Gastrocnemius medialis (tissue), 4 donors: ENCODE data around the gene VPREB3.

Experiments used
- POLR2A ChIP-seq, 2 donors: fragments of 450-650 bp; IDR thresholded peaks; one replicate each; pipeline ENCODE4 v1.6.1; 2017; ENCODE audit warnings: antibody characterized with exemption in 2 of 2, mild to moderate bottlenecking in 2 of 2, moderate library complexity in 2 of 2
- TF ChIP-seq, protein P1 (sequence below), 5 experiments: fragments of 450-650 bp in 3 of 5; fragments of 200-600 bp in 2 of 5; sonication (generic) in 2 of 5; IDR thresholded peaks in 4 of 5; conservative IDR thresholded peaks in 1 of 5; 1 replicate in 4 of 5; 2 replicates in 1 of 5; pipeline ENCODE4 v1.5.1; 2016 to 2019; ENCODE audit warnings: antibody characterized with exemption in 5 of 5, mild to moderate bottlenecking in 3 of 5, moderate library complexity in 3 of 5

DNA sequence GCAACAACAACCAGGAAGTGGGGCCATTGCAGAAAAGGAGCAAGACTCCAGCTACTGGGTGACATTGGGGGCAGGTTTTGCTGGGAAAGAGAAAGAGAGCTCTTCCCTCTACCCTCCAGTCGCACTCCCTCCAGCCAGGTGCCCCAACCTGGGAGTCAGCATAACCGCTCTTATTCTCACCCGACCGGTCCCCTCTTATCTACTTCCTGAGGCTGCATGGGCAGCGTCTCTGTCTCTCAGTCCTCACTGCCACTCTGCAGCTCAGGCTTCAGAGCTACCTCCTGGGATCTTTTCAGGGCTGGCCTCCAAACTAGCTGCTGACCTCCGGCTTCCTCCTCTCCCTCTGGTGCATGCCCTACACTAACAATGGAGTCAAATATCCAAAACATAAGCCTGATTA, 8.4 kb downstream of the VPREB3 start:
- TF ChIP-seq, protein P1, sequence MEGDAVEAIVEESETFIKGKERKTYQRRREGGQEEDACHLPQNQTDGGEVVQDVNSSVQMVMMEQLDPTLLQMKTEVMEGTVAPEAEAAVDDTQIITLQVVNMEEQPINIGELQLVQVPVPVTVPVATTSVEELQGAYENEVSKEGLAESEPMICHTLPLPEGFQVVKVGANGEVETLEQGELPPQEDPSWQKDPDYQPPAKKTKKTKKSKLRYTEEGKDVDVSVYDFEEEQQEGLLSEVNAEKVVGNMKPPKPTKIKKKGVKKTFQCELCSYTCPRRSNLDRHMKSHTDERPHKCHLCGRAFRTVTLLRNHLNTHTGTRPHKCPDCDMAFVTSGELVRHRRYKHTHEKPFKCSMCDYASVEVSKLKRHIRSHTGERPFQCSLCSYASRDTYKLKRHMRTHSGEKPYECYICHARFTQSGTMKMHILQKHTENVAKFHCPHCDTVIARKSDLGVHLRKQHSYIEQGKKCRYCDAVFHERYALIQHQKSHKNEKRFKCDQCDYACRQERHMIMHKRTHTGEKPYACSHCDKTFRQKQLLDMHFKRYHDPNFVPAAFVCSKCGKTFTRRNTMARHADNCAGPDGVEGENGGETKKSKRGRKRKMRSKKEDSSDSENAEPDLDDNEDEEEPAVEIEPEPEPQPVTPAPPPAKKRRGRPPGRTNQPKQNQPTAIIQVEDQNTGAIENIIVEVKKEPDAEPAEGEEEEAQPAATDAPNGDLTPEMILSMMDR (IDR thresholded peaks at IDR 0.05 in 4 of 5, conservative IDR thresholded peaks at IDR 0.05 in 1 of 5): no peak
- TF ChIP-seq POLR2A (IDR thresholded peaks at IDR 0.05): no peak
